Measurements from ENCODE around the gene TPK1. TPM values are rescaled to one million over a fixed set of nuclear protein-coding genes. Genes with fewer than 3 reads are reported as not detected.

The TPK1 gene
- total and polyA plus RNA-seq, 2 donors (not counting 1 experiment from before 2014, with no cell fraction given) = 2.4 to 4.1 TPM

DNA sequence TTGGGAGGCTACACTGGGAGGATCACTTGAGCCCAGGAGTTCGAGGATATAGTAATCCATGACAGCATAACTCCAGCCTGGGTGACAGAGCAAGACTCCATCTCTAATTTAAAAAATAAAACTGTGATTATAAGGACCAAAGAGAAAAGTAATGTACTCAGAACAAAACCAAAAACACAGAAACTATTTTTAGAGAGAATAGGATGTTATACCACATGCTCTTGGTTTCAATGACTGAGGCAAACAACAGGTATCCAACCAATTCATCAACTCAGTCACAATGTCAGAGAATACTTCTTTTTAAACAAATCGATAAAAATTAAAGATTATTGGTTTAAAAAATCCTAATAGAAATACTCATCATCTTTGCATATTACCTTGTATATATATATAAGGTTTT is 186.7 kb downstream of the TPK1 start:
- Histone ChIP-seq H3K27ac (ENCODE audit: insufficient read depth, low read length) (no peak overlapping the region), H3K4me2 (ENCODE audit: extremely low read depth, insufficient read depth, low read length) (no peak overlapping the region), H3K27me3 (ENCODE audit: control insufficient read depth, insufficient read depth, low read length) (no peaks in the 10 kb centered on the region), H4K20me1 (ENCODE audit: control insufficient read depth, extremely low read depth, insufficient read depth, low read length) (no peaks in the 10 kb centered on the region), H3K4me1 (ENCODE audit: control insufficient read depth, extremely low read depth, insufficient read depth, low read length) (no peaks in the 10 kb centered on the region), H3K79me2 (ENCODE audit: control insufficient read depth, insufficient read depth, low read length) (no peaks in the 10 kb centered on the region), H2AFZ (ENCODE audit: low read length) (no peak overlapping the region), H3K9me3 (ENCODE audit: control insufficient read depth, insufficient read depth, low read depth, low read length) (no peaks in the 10 kb centered on the region), H3K4me3 (replicated peaks in 1 of 4; ENCODE audit: control extremely low read depth in 1 of 4, insufficient read depth in 1 of 4, low read depth in 3 of 4, low read length in 4 of 4) (no peak overlapping the region), H3K9ac (ENCODE audit: insufficient read depth, low read length) (no peak overlapping the region), H3K36me3 (ENCODE audit: control insufficient read depth, insufficient read depth, low read length) (no peaks in the 10 kb centered on the region)
- TF ChIP-seq EZH2 (IDR thresholded peaks at IDR 0.05; ENCODE audit: low read length, missing control alignments) = no peak
- no peak for TF ChIP-seq CTCF (conservative IDR thresholded peaks at IDR 0.05 in 1 of 2, IDR thresholded peaks at IDR 0.05 in 1 of 2; ENCODE audit: low read depth in 1 of 2, low read length in 2 of 2)
- DNase-seq (ENCODE audit: low read depth in 2 of 2) = no peak

GRCh38 chr7:144641389-144642044 is 194.3 kb downstream of the TPK1 start:
- Histone ChIP-seq H3K4me2 (ENCODE audit: extremely low read depth, insufficient read depth, low read length) (no peak overlapping the region), H3K27ac (ENCODE audit: insufficient read depth, low read length) (no peak overlapping the region), H4K20me1 (ENCODE audit: control insufficient read depth, extremely low read depth, insufficient read depth, low read length) (no peaks in the 10 kb centered on the region), H2AFZ (ENCODE audit: low read length) (no peak overlapping the region), H3K9me3 (ENCODE audit: control insufficient read depth, insufficient read depth, low read depth, low read length) (no peaks in the 10 kb centered on the region), H3K4me3 (replicated peaks in 1 of 4; ENCODE audit: control extremely low read depth in 1 of 4, insufficient read depth in 1 of 4, low read depth in 3 of 4, low read length in 4 of 4) (no peak overlapping the region), H3K4me1 (ENCODE audit: control insufficient read depth, extremely low read depth, insufficient read depth, low read length) (no peaks in the 10 kb centered on the region), H3K79me2 (ENCODE audit: control insufficient read depth, insufficient read depth, low read length) (no peaks in the 10 kb centered on the region), H3K36me3 (ENCODE audit: control insufficient read depth, insufficient read depth, low read length) (no peaks in the 10 kb centered on the region), H3K27me3 (ENCODE audit: control insufficient read depth, insufficient read depth, low read length) (no peaks in the 10 kb centered on the region), H3K9ac (ENCODE audit: insufficient read depth, low read length) (no peak overlapping the region)
- TF ChIP-seq EZH2 (IDR thresholded peaks at IDR 0.05; ENCODE audit: low read length, missing control alignments) (no peak), CTCF (conservative IDR thresholded peaks at IDR 0.05 in 1 of 2, IDR thresholded peaks at IDR 0.05 in 1 of 2; ENCODE audit: low read depth in 1 of 2, low read length in 2 of 2) (no peak)
- no peak for DNase-seq (ENCODE audit: low read depth in 2 of 2)

- Histone ChIP-seq H3K9ac (ENCODE audit: insufficient read depth, low read length) (no peak overlapping the region), H2AFZ (ENCODE audit: low read length) (no peak overlapping the region), H4K20me1 (ENCODE audit: control insufficient read depth, extremely low read depth, insufficient read depth, low read length) (no peaks in the 10 kb centered on the region), H3K4me2 (ENCODE audit: extremely low read depth, insufficient read depth, low read length) (no peak overlapping the region), H3K9me3 (ENCODE audit: control insufficient read depth, insufficient read depth, low read depth, low read length) (no peaks in the 10 kb centered on the region), H3K4me3 (replicated peaks in 1 of 4; ENCODE audit: control extremely low read depth in 1 of 4, insufficient read depth in 1 of 4, low read depth in 3 of 4, low read length in 4 of 4) (no peak overlapping the region), H3K79me2 (ENCODE audit: control insufficient read depth, insufficient read depth, low read length) (no peaks in the 10 kb centered on the region), H3K27ac (ENCODE audit: insufficient read depth, low read length) (no peak overlapping the region), H3K4me1 (ENCODE audit: control insufficient read depth, extremely low read depth, insufficient read depth, low read length) (no peaks in the 10 kb centered on the region), H3K36me3 (ENCODE audit: control insufficient read depth, insufficient read depth, low read length) (no peaks in the 10 kb centered on the region), H3K27me3 (ENCODE audit: control insufficient read depth, insufficient read depth, low read length) (no peaks in the 10 kb centered on the region)
- no peak for DNase-seq (ENCODE audit: low read depth in 2 of 2)
- no peak for TF ChIP-seq EZH2 (IDR thresholded peaks at IDR 0.05; ENCODE audit: low read length, missing control alignments)
- no peak for TF ChIP-seq CTCF (conservative IDR thresholded peaks at IDR 0.05 in 1 of 2, IDR thresholded peaks at IDR 0.05 in 1 of 2; ENCODE audit: low read depth in 1 of 2, low read length in 2 of 2)
Measured at GRCh38 chr7:144632724-144633123, 203.1 kb downstream of the TPK1 start.
